Activated CD8-positive, alpha-beta T cell treated with anti-CD3 and anti-CD28 coated beads for 36 hours (primary cell): ENCODE results near the gene PEAR1. TPM values are rescaled to one million over a fixed set of nuclear protein-coding genes. Genes with fewer than 3 reads are reported as not detected.

Experiments used
- ATAC-seq: fragments of 200-7000 bp; cut with Tn5 transposase; one replicate; pipeline ENCODE4 v1.10.0; 2021; ENCODE audit warnings: mild to moderate bottlenecking, moderate library complexity
- CTCF ChIA-PET: fragments of 350-600 bp; sonication (Branson Sonifier 250); formaldehyde crosslinking; loops from one replicate; lab custom pipeline; 2021; ENCODE audit warnings: antibody characterized with exemption; lab: Charles Lee
- POLR2A ChIA-PET: fragments of 350-600 bp; sonication (Branson Sonifier 250); formaldehyde crosslinking; loops from one replicate; lab custom pipeline; 2021; ENCODE audit warnings: antibody characterized with exemption; lab: Charles Lee
- DNase-seq: peaks from one replicate; pipeline ENCODE4 v3.0.0-alpha.2; 2020
- H3K27ac Mint-ChIP-seq: one replicate; pipeline ENCODE4 v1.8.0; 2021; ENCODE audit warnings: mild to moderate bottlenecking, mixed read lengths
- H3K27me3 Mint-ChIP-seq: one replicate; pipeline ENCODE4 v1.8.0; 2021; ENCODE audit warnings: mixed read lengths
- H3K36me3 Mint-ChIP-seq: one replicate; pipeline ENCODE4 v1.8.0; 2021; ENCODE audit warnings: low read depth, mixed read lengths
- H3K4me1 Mint-ChIP-seq: one replicate; pipeline ENCODE4 v1.8.0; 2021; ENCODE audit warnings: low read depth, mixed read lengths
- H3K4me3 Mint-ChIP-seq: one replicate; pipeline ENCODE4 v1.8.0; 2021; ENCODE audit warnings: mild to moderate bottlenecking, moderate library complexity, mixed read lengths
- H3K9me3 Mint-ChIP-seq: one replicate; pipeline ENCODE4 v1.8.0; 2021; ENCODE audit warnings: mixed read lengths
- CTCF ChIP-seq: fragments of 200-600 bp; IDR thresholded peaks from one replicate; pipeline ENCODE4 v1.8.0; 2022; ENCODE audit warnings: antibody characterized with exemption, mild to moderate bottlenecking
- intact Hi-C: fragments of 100-400 bp; cut with micrococcal nuclease; formaldehyde crosslinking; loops from one replicate; pipeline ENCODE4 v1.10.0; 2022
- total RNA-seq, 2 experiments: library from RNA; stranded (reverse); gene quantifications; one replicate each; pipeline ENCODE4 v1.2.3, GENCODE V29; 2021

PEAR1 gene
- total RNA-seq, 2 experiments from 2014 or later: 0.07 TPM; not detected in 1

GRCh38 chr1:156929596-156930238 lies 36.2 kb downstream of the PEAR1 start:
- CTCF ChIA-PET: interaction anchor here (0.8 to 7.3 kb wide), 5 partner anchors 40 to 240 kb away, joined by 3 to 94 read pairs (median 3); partner anchors contain the start of gene PEAR1
- DNase-seq: no peak
- Mint-ChIP-seq H3K27me3 (peaks cover 57% of the 10 kb centered on the region), H3K4me1 (peaks cover 25% of the 10 kb centered on the region), H3K27ac (no peak overlapping the region), H3K36me3 (no peaks in the 10 kb centered on the region), H3K4me3 (no peak overlapping the region), H3K9me3 (no peaks in the 10 kb centered on the region)
- ATAC-seq: no peak
- intact Hi-C loops: loop anchor here (5.0 kb wide), 1 partner anchor 37 kb away; the partner anchor contains the start of gene PEAR1
- no peak for TF ChIP-seq CTCF
- POLR2A ChIA-PET: no interaction called here

GRCh38 chr1:156930483-156930882 lies 37.0 kb downstream of the PEAR1 start:
- no peak for TF ChIP-seq CTCF
- H3K27me3 Mint-ChIP-seq: peaks cover 50% of the 10 kb centered on the region
- H3K4me3 Mint-ChIP-seq: no peak overlapping the region
- DNase-seq (no peak), ATAC-seq (no peak)
- ChIA-PET POLR2A (no interaction called here), CTCF (interaction anchor here (0.9 to 7.3 kb wide), 2 partner anchors 40 to 204 kb away, joined by 3 to 94 read pairs; partner anchors contain the start of gene PEAR1)
- H3K36me3 Mint-ChIP-seq: no peaks in the 10 kb centered on the region
- intact Hi-C loops: no loop called here
- peaks cover 22% of the 10 kb centered on the region for H3K4me1 Mint-ChIP-seq
- H3K9me3 Mint-ChIP-seq: no peaks in the 10 kb centered on the region
- no peak overlapping the region for H3K27ac Mint-ChIP-seq

GRCh38 chr1:156931211-156931952 lies 37.9 kb downstream of the PEAR1 start:
- H3K27me3 Mint-ChIP-seq: peaks cover 41% of the 10 kb centered on the region
- H3K9me3 Mint-ChIP-seq: no peaks in the 10 kb centered on the region
- ChIA-PET CTCF (interaction anchor here (0.7 to 1.4 kb wide), 4 partner anchors 11 to 242 kb away, joined by 3 to 4 read pairs (median 3); partner anchors contain the start of gene LRRC71), POLR2A (interaction anchor here (0.9 kb wide), 1 partner anchor 34 kb away, joined by 5 read pairs; no protein-coding TSS in a partner anchor)
- TF ChIP-seq CTCF: no peak
- no peak overlapping the region for H3K27ac Mint-ChIP-seq
- ATAC-seq (no peak), DNase-seq (no peak)
- no peaks in the 10 kb centered on the region for H3K36me3 Mint-ChIP-seq
- H3K4me3 Mint-ChIP-seq: no peak overlapping the region
- peaks cover 14% of the 10 kb centered on the region for H3K4me1 Mint-ChIP-seq
- intact Hi-C loops: no loop called here

DNA sequence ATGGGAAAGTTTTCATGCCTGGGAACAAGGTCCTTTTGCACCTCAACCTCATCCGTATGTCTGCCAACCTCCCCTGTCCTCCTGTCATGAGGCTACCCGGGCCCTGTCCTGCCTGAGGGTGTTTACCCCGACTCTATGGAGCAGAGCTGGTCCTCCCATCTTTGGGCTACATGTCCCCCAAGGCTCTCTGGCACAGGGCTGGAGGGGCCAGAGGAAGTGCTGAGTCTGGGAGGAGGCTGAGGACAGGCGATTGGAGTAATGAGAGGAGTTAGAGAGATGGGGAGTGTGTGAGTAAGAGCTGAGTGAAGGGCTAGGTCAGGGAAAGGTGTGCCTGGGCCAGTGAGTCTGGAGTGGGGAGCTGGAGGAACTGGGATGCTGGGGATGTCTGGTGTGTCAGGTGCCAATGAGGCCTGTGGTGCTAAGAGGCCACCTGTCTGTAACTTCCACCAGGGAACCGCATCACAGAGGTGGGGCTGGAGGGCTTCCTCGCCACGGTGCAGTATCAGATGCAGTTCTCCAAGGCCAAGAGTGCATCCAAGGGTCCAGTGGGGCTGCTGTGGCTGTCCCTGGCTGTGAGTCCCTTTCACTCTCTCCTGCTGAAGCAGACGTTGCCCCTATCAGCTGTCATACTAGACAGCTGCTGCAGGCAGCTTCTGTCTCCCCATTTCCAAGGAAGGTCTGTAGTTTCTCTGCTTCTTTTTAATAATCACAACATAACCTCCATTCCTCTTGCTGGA lies 38.6 kb downstream of the PEAR1 start:
- intact Hi-C loops: no loop called here
- ChIA-PET CTCF (interaction anchor here (0.7 to 1.4 kb wide), 5 partner anchors 12 to 243 kb away, joined by 3 to 5 read pairs (median 3); partner anchors contain the start of gene LRRC71), POLR2A (interaction anchor here (0.9 kb wide), 1 partner anchor 34 kb away, joined by 5 read pairs; no protein-coding TSS in a partner anchor)
- Mint-ChIP-seq H3K9me3 (no peaks in the 10 kb centered on the region), H3K36me3 (no peaks in the 10 kb centered on the region), H3K4me3 (no peak overlapping the region), H3K27ac (no peak overlapping the region), H3K27me3 (peaks cover 34% of the 10 kb centered on the region), H3K4me1 (peaks cover 12% of the 10 kb centered on the region)
- ATAC-seq (no peak), DNase-seq (no peak)
- no peak for TF ChIP-seq CTCF
